RPMI7951 (cell line): ENCODE results near the gene SEMA3C. TPM values are rescaled to one million over a fixed set of nuclear protein-coding genes. Genes with fewer than 3 reads are reported as not detected.
"Not testable (repeated sequence)": the region's sequence is repeated elsewhere in the genome, so short reads cannot be mapped to it uniquely, and the experiment has no call there.

Experiments
- DNase-seq: peaks from one replicate; pipeline ENCODE4 v3.0.0-alpha.2; 2012; ENCODE audit warnings: low read depth
- total RNA-seq: library from RNA; depleted of rRNA; stranded (reverse); fragments of >200 nt; shearing (Covaris generic); gene quantifications from 2 replicates; pipeline ENCODE4 v1.2.3, GENCODE V29; 2014

The SEMA3C gene
- total RNA-seq, 1 experiment from 2014 or later = 119 TPM

DNA sequence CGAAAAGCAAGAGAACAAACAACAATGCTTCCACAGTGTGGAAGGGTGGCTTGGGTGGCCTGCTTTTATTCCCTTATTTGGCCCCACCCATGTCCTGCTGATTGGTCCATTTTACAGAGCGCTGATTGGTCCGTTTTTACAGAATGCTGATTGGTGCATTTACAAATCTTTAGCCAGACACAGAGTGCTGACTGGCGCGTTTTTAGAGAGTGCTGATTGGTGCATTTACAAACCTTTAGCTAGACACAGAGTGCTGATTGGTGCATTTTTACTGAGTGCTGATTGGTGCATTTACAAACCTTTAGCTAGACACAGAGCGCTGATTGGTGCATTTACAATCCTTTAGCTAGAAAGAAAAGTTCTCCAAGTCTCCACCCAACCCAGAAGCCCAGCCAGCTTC is 8.1 kb upstream of the SEMA3C start:
- DNase-seq = not testable (repeated sequence)

- no peak for DNase-seq
Measured at GRCh38 chr7:80924090-80924489, 5.2 kb upstream of the SEMA3C start.

DNA sequence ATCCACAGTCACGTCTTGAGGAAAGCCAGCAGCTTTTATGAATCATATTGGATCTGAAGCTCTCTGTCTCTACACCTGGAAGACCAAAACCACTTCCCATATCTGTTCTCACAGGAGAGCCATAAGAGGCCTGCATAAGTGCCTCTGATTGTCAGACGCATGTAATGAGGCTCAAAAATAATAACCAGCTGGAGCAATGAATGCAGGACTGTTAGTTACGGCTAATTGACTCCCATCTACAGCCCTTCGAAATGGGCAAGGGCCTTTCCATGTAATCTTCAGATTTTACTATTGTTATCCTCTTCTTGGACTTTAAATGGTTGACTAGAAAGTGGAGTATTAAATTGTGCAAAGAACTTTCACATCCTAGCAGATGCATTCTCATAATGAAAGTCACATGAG is 4.4 kb upstream of the SEMA3C start:
- DNase-seq = no peak

- DNase-seq = no peak
Measured at GRCh38 chr7:80922253-80923049, 3.6 kb upstream of the SEMA3C start.

DNA sequence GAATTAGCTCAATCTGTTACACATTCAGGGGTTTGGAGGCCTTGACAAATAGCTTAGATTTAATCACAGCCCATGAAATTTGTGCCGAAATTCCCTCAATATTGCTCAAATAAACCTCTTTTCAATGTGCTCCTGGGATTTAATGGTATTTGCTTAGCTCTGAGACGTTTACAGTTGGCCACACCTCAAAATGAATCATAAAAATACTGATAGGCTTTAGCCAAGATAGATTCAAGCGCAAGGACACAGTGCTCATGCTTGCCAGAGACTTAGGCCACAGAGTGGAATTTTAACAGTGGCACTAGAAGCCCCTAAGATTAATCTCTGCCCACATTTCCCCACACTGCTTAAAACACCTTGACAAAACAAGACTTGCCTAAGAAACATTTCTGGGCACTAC is 2.3 kb upstream of the SEMA3C start:
- DNase-seq = no peak

DNA sequence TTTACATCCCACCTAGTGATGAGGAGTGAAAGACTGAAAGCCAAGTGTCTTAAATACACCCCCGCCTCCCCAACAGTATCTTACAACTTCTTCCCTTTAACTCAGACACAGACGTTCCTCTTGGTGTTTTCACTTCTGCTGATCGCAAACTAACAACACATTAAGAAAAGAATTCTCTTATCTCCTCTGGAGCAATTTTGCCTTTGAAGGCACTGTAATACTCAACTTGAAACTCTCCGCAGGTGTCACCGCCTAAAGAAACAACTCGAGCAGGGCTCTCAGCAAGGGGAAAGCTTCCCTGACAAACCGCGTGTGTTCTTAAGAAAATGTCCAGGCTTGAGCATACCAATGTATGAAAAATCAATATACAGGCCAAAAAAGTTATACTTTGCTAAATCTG is 452 bp downstream of the SEMA3C start:
- no peak for DNase-seq

- DNase-seq = peak; percentile 82
Measured at GRCh38 chr7:80916770-80917741, 1.8 kb downstream of the SEMA3C start.

- no peak for DNase-seq
Measured at GRCh38 chr7:80910228-80910627, 8.6 kb downstream of the SEMA3C start.

DNA sequence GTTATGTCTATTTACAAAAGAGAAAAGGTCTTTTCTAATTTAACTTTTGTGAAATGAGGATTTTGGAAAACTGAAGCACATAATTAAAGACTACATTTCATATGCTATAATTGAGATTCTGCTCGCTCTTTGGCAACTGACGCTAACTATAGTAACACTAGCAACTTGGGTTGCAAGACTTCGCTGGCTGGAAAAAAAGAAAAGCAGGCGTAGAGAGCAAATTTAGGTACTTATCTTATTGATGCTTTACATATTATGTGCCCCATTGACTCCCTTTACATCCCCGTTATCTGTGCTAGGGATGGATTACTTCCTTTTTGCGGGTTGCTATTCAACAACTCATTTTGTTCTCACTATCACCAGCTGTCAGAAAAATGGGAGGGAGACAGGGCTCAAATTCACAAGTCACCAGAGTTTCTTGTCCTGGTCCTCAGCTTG is 10.5 kb downstream of the SEMA3C start:
- DNase-seq = no peak

GRCh38 chr7:80907612-80908011 is 11.2 kb downstream of the SEMA3C start:
- no peak for DNase-seq

- peak; percentile 62 for DNase-seq
Measured at GRCh38 chr7:80907141-80907601, 11.7 kb downstream of the SEMA3C start.

DNA sequence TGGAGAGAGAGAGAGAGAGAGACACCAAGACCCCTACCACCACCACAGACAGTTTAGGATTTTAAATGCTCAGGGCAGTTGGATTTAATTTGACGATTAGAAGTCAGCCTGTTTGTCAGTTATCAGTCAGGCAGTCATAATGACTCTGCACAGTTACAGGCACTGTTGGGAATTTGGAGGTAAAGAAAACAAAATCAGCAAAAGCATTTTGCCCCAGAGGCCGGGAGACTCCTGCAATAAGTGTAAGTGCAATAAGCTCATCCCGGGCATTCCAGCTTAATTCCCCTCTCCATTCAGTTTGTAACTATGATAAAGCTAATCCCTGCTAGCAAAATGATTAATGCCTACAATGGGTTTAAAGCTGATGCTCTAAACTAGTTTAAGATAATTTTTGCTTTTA is 13.5 kb downstream of the SEMA3C start:
- DNase-seq = no peak

DNA sequence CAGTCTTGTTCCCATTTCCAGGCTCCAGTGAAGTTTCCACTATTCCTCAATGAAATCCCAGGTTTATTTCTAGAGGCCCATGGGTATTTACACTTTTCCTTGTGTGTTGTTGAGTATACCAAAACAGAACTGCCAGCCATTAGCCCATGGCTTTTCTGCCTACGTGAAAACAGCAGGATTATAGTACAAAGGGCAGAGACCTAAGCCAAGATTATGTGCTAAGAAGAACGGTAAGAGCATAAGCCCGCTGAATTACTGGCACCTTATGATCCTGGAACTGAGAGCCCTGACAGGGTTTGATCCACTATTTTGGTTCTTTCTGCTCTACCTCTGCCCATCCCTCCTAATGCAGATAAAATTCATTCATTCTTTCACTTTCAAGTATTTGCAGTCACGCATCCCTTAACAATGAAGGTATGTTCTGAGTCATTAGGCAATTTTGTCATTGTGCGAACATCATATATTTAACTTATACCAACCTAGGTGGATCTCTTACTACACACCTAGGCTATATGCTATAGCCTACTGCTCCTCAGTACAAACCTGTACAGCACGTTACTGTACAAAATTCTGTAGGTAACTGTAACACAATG is 16.0 kb downstream of the SEMA3C start:
- DNase-seq = no peak

- DNase-seq = no peak
Measured at GRCh38 chr7:80902019-80902418, 16.8 kb downstream of the SEMA3C start.

DNA sequence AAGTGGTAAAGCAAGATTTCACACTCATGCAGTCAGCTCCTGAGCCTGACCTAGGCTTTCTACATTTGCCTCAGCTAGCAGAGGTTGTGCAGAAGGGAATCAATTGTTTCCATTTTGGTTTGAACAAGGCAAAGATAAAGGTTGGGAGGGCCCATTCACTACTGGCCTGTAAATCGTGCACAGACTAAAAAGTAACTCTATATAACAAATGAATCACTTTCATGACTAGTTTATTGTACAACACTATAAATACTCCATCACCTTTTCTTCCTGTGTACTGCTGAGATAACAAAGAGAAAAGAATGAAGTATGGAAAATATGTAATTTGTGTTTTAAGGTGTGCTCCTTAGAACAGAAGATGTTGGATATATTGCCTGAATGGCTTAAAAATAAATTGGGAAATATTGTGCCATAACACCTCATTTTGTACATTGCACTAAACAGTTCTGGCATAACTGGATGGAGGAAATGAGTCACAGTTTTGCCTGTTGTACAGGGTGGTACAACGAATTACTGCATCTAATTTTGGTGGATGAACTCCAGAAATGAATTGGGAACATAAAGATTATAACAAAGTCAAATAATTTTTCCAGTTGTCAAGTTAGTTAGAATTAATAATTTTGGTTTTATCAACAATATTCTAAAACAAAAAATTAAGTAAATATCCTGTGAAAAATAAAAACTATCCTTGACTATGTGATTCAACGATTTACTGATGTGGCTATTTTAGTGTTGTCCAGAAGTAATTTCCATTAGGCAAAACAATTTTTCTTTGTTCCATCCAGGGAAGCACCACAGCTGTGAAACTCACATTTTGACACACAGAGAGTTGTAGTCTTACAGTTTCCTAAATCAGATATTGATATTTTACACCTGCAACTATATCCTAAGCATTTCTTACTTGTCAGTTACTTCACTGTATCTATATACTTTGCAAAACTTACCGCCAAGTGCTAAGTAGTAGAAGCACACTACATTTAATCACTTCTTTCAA is 18.0 kb downstream of the SEMA3C start:
- DNase-seq = peak; percentile 80

DNA sequence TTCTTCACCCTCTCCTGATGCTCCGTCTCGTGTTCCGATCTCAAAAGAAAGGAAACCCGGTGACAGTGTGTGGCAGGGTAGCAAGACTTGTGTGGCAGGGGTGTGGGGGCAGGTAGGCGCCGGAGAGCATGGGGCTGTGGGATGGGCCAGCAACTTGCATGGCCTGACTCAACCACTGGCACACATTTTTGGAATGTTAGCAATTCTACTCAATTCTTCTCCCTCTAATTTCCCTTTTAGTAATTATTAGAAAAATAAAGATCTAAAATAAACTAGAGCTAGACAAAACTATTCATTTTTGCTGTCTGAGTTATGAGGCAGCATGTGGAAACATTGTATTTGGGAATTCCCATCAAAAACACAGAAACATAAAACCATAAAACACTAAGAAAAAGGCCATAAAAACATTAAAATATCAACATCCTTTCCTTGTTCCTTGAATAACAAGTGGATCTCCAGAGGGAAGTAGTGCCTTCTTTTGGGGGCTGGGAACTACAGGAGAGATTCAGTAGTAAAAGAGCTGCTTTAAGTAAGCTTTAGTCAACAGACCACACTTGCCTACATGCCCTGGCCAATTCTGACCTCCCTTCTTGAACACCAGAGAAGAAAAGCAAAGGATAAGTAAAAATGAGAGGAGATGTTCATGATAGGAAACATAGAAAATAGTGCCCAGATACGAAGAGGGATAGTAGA is 21.8 kb downstream of the SEMA3C start:
- DNase-seq = no peak

- DNase-seq = peak; percentile 77
Measured at GRCh38 chr7:80895056-80895455, 23.8 kb downstream of the SEMA3C start.

- DNase-seq = no peak
Measured at GRCh38 chr7:80891259-80891544, 27.6 kb downstream of the SEMA3C start.

DNA sequence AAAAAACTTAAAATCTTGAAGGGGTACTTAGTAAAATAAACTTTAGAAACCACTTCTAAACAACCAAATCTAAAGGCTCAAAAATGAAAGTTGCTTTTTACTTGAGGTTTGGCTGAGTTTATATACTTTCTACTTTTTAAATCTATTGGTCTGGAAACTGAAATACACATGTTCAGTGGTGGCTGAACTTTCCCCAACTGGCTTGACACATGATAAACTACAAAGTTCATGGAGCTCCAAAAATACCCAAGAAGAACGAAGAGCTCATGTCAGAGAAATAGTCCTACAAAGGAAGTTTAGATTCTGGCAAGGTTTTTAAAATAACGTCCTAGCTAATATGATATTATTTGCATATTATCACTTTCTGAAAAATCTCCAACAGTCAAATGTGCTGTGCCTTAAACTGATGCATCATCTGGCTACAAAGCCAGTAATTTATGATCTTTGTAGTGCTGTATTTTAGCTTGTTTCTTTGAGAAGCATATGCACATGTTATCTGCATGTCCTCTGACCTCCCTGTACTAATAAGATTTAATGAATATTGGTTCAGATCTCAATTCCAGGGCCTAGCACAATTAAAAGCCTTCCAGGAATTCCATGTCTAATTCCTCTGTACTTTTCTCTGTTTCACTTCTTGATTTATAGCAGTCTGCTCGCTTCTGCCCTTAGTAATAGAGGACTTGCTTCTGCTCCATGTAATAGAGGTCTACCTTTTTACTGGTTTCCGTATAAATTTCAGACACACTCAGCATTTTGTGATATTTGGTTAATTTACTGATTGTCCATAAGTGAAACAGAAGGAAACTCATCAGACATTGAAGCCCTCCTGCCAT is 28.2 kb downstream of the SEMA3C start:
- DNase-seq = no peak

DNA sequence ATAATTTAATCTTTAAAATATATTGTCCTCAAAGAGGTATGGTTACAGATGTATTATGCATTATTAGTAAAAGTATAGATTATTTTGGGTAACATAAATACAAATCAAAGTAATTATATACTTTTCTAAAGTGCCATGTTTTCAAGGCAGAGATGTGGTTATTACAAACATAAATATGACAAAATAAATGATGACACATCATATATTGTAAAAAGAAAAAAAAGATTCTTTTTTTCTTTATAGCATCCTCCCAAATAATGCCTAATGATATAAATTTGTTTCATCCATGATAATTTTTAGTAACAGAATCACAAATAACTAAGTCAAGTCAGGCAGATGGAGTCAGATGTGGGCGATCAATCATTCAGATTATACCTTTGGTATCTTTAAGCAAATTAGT is 29.3 kb downstream of the SEMA3C start:
- DNase-seq = no peak
